Esophagus (tissue), 2 donors: ENCODE data around the gene IL12RB2. TPM values are rescaled to one million over a fixed set of nuclear protein-coding genes. Genes with fewer than 3 reads are reported as not detected.

Source experiments
- polyA plus RNA-seq, 2 donors: library from polyadenylated mRNA; stranded (reverse); fragments of 200-250 nt; gene quantifications; one replicate each; pipeline ENCODE4 v1.2.3, GENCODE V29; 2013
- donor health status: healthy with polysubstance abuse.
- donor health status: Bipolar disorder and iron deficiency.

Gene IL12RB2
- polyA plus RNA-seq, 2 donors = 1.3 to 1.7 TPM

Other genes with a start within 250 kb of the IL12RB2 start
- not detected for gene C1orf141, start 172.9 kb upstream of the IL12RB2 start, polyA plus RNA-seq
- gene IL23R, start 141.4 kb upstream of the IL12RB2 start, polyA plus RNA-seq = under 1 TPM in 1 of 2 donors, not detected in 1; 0.01 TPM
- 100 to 1,000 TPM in 1 of 2 donors, 10 to 100 TPM in 1; 62.4 to 195 TPM for gene SERBP1, start 122.5 kb downstream of the IL12RB2 start, polyA plus RNA-seq